ENCODE measurements around the gene B4GALT1.

GRCh38 chr9:33177086-33177485, 9.9 kb upstream of the B4GALT1 start:
- no peak for TF ChIP-seq EZH2 (IDR thresholded peaks at IDR 0.05; ENCODE audit: insufficient read depth, poor library complexity, severe bottlenecking)
- no peak for TF ChIP-seq EZH2phosphoT487 (IDR thresholded peaks at IDR 0.05; ENCODE audit: insufficient read depth, low read depth)
